COLO829 (cell line): Measurements from ENCODE around the gene MAGEB17.

Experiments
- DNase-seq: peaks from one replicate; pipeline ENCODE4 v3.0.0; 2012; ENCODE audit warnings: low spot score

MAGEB17 gene

GRCh38 chrX:16210061-16210460 lies 42.8 kb downstream of the MAGEB17 start:
- DNase-seq = no peak

GRCh38 chrX:16212024-16212423 lies 44.7 kb downstream of the MAGEB17 start:
- no peak for DNase-seq

GRCh38 chrX:16212436-16212835 lies 45.2 kb downstream of the MAGEB17 start:
- no peak for DNase-seq

GRCh38 chrX:16213961-16214360 lies 46.7 kb downstream of the MAGEB17 start:
- DNase-seq = no peak

- no peak for DNase-seq
Observed at GRCh38 chrX:16215660-16216059, 48.4 kb downstream of the MAGEB17 start.
